ENCODE results near the gene INHA. TPM values are rescaled to one million over a fixed set of nuclear protein-coding genes. Genes with fewer than 3 reads are reported as not detected.

Gene INHA
- total RNA-seq, 1 donor from 2014 or later: 0.52 TPM

GRCh38 chr2:219524817-219525216 is 47.3 kb upstream of the INHA start:
- DNase-seq (ENCODE audit: low read depth): no peak
- Histone ChIP-seq H3K4me3 (ENCODE audit: insufficient read depth, low read depth, low read length) (no peak overlapping the region), H4K20me1 (ENCODE audit: insufficient read depth, low read length) (no peaks in the 10 kb centered on the region), H3K4me2 (ENCODE audit: low read length) (no peak overlapping the region), H3K27ac (ENCODE audit: low read depth, low read length) (no peak overlapping the region), H2AFZ (ENCODE audit: low read depth, low read length) (no peak overlapping the region), H3K27me3 (ENCODE audit: insufficient read depth, low read length) (peaks cover 17% of the 10 kb centered on the region), H3K9ac (ENCODE audit: low read length) (no peak overlapping the region), H3K4me1 (ENCODE audit: insufficient read depth, low read length) (peaks cover 32% of the 10 kb centered on the region), H3K36me3 (ENCODE audit: insufficient read depth, low read length) (no peaks in the 10 kb centered on the region), H3K9me3 (ENCODE audit: insufficient read depth, low read depth, low read length) (no peaks in the 10 kb centered on the region), H3K79me2 (ENCODE audit: insufficient read depth, low read length) (no peaks in the 10 kb centered on the region)
- no peaks in the 10 kb centered on the region for H3K36me3 Mint-ChIP-seq (ENCODE audit: low read depth, unreplicated experiment)
- TF ChIP-seq, protein P1, sequence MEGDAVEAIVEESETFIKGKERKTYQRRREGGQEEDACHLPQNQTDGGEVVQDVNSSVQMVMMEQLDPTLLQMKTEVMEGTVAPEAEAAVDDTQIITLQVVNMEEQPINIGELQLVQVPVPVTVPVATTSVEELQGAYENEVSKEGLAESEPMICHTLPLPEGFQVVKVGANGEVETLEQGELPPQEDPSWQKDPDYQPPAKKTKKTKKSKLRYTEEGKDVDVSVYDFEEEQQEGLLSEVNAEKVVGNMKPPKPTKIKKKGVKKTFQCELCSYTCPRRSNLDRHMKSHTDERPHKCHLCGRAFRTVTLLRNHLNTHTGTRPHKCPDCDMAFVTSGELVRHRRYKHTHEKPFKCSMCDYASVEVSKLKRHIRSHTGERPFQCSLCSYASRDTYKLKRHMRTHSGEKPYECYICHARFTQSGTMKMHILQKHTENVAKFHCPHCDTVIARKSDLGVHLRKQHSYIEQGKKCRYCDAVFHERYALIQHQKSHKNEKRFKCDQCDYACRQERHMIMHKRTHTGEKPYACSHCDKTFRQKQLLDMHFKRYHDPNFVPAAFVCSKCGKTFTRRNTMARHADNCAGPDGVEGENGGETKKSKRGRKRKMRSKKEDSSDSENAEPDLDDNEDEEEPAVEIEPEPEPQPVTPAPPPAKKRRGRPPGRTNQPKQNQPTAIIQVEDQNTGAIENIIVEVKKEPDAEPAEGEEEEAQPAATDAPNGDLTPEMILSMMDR (IDR thresholded peaks at IDR 0.05; ENCODE audit: insufficient read depth, low read depth, low read length): no peak
- TF ChIP-seq EZH2 (IDR thresholded peaks at IDR 0.05; ENCODE audit: insufficient read depth, low read length): no peak
- FAIRE-seq: no peak
- H3K9me3 Mint-ChIP-seq (ENCODE audit: unreplicated experiment): no peaks in the 10 kb centered on the region
- H3K4me3 Mint-ChIP-seq (ENCODE audit: unreplicated experiment): no peak overlapping the region
- peaks cover 45% of the 10 kb centered on the region for H3K27me3 Mint-ChIP-seq (ENCODE audit: low read depth, unreplicated experiment)
- no peak overlapping the region for H3K27ac Mint-ChIP-seq (ENCODE audit: unreplicated experiment)
- H3K4me1 Mint-ChIP-seq (ENCODE audit: low read depth, unreplicated experiment): peaks cover 26% of the 10 kb centered on the region

DNA sequence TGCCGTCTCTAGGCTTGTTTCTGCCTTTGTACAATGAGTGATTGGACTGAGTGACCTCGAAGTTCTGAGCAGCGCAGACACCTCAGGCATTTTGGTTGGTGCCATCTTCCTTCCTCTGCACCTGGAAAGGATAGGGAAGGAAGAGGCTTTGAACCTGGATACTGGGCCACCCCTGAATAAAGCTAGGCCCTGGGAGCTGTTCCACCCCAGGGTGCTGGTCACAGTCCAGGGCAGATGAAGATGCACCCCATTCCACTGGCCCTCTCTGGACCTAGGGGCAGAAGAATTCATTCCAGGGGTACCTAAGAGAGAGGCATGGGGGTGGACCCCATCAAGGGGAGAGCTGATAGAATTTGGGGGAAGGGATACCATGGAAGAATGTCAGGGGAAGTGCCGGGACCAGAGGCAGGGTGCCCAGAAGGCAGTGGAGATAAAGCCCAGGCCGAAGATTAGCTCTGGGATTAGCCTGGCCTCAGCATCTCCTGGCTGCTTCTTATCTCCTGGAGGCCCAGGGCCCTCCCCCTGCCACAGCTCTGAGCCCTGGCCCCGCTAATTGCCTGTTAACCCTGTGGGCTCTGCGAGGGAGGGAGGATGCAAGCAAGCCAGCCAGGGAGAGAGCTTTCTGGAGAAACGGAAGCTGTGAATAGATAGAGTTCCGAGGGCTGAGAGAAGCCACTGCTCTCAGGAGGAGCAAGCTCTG is 46.4 kb upstream of the INHA start:
- Histone ChIP-seq H3K9ac (ENCODE audit: low read length) (no peak overlapping the region), H3K4me2 (ENCODE audit: low read length) (no peak overlapping the region), H3K27me3 (ENCODE audit: insufficient read depth, low read length) (peaks cover 17% of the 10 kb centered on the region), H3K36me3 (ENCODE audit: insufficient read depth, low read length) (no peaks in the 10 kb centered on the region), H3K79me2 (ENCODE audit: insufficient read depth, low read length) (no peaks in the 10 kb centered on the region), H2AFZ (ENCODE audit: low read depth, low read length) (no peak overlapping the region), H3K4me3 (ENCODE audit: insufficient read depth, low read depth, low read length) (no peak overlapping the region), H3K27ac (ENCODE audit: low read depth, low read length) (no peak overlapping the region), H4K20me1 (ENCODE audit: insufficient read depth, low read length) (no peaks in the 10 kb centered on the region), H3K9me3 (ENCODE audit: insufficient read depth, low read depth, low read length) (no peaks in the 10 kb centered on the region), H3K4me1 (ENCODE audit: insufficient read depth, low read length) (peaks cover 30% of the 10 kb centered on the region)
- peaks cover 54% of the 10 kb centered on the region for H3K27me3 Mint-ChIP-seq (ENCODE audit: low read depth, unreplicated experiment)
- TF ChIP-seq, protein P1 (IDR thresholded peaks at IDR 0.05; ENCODE audit: insufficient read depth, low read depth, low read length): no peak
- no peak for TF ChIP-seq EZH2 (IDR thresholded peaks at IDR 0.05; ENCODE audit: insufficient read depth, low read length)
- H3K4me3 Mint-ChIP-seq (ENCODE audit: unreplicated experiment): peak overlapping the region; percentile 67
- H3K27ac Mint-ChIP-seq (ENCODE audit: unreplicated experiment): no peak overlapping the region
- DNase-seq (ENCODE audit: low read depth): no peak
- no peaks in the 10 kb centered on the region for H3K9me3 Mint-ChIP-seq (ENCODE audit: unreplicated experiment)
- H3K4me1 Mint-ChIP-seq (ENCODE audit: low read depth, unreplicated experiment): peaks cover 22% of the 10 kb centered on the region
- H3K36me3 Mint-ChIP-seq (ENCODE audit: low read depth, unreplicated experiment): no peaks in the 10 kb centered on the region
- no peak for FAIRE-seq

All from astrocyte (in vitro differentiated cells and primary cell).